ENCODE results near the gene DAB2.

DNA sequence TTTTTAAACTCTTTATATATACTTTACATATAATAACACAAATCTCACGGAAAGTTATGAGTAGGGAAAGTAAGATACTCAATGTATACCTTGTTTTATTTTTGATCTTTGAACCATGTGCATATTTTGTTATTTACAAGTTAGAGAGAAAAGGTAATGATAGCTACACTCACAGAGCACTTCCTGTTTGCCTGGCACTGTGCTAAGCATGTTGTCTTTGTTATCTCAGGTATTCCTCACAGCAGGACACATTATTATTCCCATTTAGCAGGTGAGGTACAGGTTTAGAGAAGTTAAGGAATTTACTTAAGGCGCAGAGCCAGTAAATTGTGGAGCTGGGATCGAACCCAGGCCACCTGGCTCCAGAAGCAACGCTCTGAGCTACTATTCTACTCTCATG is 63.5 kb downstream of the DAB2 start:
- TF ChIP-seq YY1 (tag by site-specific recombination; IDR thresholded peaks at IDR 0.05) (no peak), ZNF623 (tag by site-specific recombination; IDR thresholded peaks at IDR 0.05) (no peak), ZNF548 (tag by site-specific recombination; IDR thresholded peaks at IDR 0.05) (no peak), ZNF785 (tag by site-specific recombination; IDR thresholded peaks at IDR 0.05) (no peak), ZNF121 (tag by site-specific recombination; IDR thresholded peaks at IDR 0.05) (no peak), ZNF221 (tag by site-specific recombination; IDR thresholded peaks at IDR 0.05; ENCODE audit: borderline replicate concordance) (no peak), ZNF837 (tag by site-specific recombination; IDR thresholded peaks at IDR 0.05) (no peak)
- TF ChIP-seq, protein P1, sequence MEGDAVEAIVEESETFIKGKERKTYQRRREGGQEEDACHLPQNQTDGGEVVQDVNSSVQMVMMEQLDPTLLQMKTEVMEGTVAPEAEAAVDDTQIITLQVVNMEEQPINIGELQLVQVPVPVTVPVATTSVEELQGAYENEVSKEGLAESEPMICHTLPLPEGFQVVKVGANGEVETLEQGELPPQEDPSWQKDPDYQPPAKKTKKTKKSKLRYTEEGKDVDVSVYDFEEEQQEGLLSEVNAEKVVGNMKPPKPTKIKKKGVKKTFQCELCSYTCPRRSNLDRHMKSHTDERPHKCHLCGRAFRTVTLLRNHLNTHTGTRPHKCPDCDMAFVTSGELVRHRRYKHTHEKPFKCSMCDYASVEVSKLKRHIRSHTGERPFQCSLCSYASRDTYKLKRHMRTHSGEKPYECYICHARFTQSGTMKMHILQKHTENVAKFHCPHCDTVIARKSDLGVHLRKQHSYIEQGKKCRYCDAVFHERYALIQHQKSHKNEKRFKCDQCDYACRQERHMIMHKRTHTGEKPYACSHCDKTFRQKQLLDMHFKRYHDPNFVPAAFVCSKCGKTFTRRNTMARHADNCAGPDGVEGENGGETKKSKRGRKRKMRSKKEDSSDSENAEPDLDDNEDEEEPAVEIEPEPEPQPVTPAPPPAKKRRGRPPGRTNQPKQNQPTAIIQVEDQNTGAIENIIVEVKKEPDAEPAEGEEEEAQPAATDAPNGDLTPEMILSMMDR (tag by site-specific recombination; IDR thresholded peaks at IDR 0.05), result no peak
- TF ChIP-seq, protein P2, sequence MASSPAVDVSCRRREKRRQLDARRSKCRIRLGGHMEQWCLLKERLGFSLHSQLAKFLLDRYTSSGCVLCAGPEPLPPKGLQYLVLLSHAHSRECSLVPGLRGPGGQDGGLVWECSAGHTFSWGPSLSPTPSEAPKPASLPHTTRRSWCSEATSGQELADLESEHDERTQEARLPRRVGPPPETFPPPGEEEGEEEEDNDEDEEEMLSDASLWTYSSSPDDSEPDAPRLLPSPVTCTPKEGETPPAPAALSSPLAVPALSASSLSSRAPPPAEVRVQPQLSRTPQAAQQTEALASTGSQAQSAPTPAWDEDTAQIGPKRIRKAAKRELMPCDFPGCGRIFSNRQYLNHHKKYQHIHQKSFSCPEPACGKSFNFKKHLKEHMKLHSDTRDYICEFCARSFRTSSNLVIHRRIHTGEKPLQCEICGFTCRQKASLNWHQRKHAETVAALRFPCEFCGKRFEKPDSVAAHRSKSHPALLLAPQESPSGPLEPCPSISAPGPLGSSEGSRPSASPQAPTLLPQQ (tag by site-specific recombination; IDR thresholded peaks at IDR 0.05), result no peak
- TF ChIP-seq, protein P3, sequence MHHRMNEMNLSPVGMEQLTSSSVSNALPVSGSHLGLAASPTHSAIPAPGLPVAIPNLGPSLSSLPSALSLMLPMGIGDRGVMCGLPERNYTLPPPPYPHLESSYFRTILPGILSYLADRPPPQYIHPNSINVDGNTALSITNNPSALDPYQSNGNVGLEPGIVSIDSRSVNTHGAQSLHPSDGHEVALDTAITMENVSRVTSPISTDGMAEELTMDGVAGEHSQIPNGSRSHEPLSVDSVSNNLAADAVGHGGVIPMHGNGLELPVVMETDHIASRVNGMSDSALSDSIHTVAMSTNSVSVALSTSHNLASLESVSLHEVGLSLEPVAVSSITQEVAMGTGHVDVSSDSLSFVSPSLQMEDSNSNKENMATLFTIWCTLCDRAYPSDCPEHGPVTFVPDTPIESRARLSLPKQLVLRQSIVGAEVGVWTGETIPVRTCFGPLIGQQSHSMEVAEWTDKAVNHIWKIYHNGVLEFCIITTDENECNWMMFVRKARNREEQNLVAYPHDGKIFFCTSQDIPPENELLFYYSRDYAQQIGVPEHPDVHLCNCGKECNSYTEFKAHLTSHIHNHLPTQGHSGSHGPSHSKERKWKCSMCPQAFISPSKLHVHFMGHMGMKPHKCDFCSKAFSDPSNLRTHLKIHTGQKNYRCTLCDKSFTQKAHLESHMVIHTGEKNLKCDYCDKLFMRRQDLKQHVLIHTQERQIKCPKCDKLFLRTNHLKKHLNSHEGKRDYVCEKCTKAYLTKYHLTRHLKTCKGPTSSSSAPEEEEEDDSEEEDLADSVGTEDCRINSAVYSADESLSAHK (tag by site-specific recombination; IDR thresholded peaks at IDR 0.05), result no peak
- TF ChIP-seq, protein P4, sequence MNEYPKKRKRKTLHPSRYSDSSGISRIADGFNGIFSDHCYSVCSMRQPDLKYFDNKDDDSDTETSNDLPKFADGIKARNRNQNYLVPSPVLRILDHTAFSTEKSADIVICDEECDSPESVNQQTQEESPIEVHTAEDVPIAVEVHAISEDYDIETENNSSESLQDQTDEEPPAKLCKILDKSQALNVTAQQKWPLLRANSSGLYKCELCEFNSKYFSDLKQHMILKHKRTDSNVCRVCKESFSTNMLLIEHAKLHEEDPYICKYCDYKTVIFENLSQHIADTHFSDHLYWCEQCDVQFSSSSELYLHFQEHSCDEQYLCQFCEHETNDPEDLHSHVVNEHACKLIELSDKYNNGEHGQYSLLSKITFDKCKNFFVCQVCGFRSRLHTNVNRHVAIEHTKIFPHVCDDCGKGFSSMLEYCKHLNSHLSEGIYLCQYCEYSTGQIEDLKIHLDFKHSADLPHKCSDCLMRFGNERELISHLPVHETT (tag by site-specific recombination; IDR thresholded peaks at IDR 0.05), result no peak
- TF ChIP-seq, protein P5, sequence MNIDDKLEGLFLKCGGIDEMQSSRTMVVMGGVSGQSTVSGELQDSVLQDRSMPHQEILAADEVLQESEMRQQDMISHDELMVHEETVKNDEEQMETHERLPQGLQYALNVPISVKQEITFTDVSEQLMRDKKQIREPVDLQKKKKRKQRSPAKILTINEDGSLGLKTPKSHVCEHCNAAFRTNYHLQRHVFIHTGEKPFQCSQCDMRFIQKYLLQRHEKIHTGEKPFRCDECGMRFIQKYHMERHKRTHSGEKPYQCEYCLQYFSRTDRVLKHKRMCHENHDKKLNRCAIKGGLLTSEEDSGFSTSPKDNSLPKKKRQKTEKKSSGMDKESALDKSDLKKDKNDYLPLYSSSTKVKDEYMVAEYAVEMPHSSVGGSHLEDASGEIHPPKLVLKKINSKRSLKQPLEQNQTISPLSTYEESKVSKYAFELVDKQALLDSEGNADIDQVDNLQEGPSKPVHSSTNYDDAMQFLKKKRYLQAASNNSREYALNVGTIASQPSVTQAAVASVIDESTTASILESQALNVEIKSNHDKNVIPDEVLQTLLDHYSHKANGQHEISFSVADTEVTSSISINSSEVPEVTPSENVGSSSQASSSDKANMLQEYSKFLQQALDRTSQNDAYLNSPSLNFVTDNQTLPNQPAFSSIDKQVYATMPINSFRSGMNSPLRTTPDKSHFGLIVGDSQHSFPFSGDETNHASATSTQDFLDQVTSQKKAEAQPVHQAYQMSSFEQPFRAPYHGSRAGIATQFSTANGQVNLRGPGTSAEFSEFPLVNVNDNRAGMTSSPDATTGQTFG (tag by site-specific recombination; IDR thresholded peaks at IDR 0.05; ENCODE audit: borderline replicate concordance), result no peak
- TF ChIP-seq, protein P6, sequence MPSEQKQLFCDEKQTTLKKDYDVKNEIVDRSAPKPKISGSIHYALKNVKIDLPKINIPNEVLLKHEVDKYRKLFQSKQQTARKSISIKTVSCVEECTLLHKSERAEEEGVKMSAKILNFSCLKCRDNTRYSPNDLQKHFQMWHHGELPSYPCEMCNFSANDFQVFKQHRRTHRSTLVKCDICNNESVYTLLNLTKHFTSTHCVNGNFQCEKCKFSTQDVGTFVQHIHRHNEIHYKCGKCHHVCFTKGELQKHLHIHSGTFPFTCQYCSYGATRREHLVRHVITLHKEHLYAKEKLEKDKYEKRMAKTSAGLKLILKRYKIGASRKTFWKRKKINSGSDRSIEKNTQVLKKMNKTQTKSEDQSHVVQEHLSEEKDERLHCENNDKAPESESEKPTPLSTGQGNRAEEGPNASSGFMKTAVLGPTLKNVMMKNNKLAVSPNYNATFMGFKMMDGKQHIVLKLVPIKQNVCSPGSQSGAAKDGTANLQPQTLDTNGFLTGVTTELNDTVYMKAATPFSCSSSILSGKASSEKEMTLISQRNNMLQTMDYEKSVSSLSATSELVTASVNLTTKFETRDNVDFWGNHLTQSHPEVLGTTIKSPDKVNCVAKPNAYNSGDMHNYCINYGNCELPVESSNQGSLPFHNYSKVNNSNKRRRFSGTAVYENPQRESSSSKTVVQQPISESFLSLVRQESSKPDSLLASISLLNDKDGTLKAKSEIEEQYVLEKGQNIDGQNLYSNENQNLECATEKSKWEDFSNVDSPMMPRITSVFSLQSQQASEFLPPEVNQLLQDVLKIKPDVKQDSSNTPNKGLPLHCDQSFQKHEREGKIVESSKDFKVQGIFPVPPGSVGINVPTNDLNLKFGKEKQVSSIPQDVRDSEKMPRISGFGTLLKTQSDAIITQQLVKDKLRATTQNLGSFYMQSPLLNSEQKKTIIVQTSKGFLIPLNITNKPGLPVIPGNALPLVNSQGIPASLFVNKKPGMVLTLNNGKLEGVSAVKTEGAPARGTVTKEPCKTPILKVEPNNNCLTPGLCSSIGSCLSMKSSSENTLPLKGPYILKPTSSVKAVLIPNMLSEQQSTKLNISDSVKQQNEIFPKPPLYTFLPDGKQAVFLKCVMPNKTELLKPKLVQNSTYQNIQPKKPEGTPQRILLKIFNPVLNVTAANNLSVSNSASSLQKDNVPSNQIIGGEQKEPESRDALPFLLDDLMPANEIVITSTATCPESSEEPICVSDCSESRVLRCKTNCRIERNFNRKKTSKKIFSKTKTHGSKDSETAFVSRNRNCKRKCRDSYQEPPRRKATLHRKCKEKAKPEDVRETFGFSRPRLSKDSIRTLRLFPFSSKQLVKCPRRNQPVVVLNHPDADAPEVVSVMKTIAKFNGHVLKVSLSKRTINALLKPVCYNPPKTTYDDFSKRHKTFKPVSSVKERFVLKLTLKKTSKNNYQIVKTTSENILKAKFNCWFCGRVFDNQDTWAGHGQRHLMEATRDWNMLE (tag by site-specific recombination; conservative IDR thresholded peaks at IDR 0.05; ENCODE audit: low read depth), result no peak

All from HEK293 (cell line).